Endothelial cell of umbilical vein (primary cell): ENCODE results near the gene STBD1.

Source experiments
- EZH2 ChIP-seq: IDR thresholded peaks from 2 replicates; pipeline ENCODE4 v1.6.1; 2012; ENCODE audit warnings: borderline replicate concordance, low read depth, mild to moderate bottlenecking, moderate library complexity, low read length, inconsistent platforms; ENCODE audit not compliant: severe bottlenecking
- POLR2AphosphoS5 ChIP-seq: IDR thresholded peaks from 2 replicates; pipeline ENCODE4 v1.6.1; 2012; ENCODE audit warnings: low read depth, mild to moderate bottlenecking, control low read depth, low read length, moderate library complexity; ENCODE audit not compliant: insufficient read depth
- TF ChIP-seq, protein P1 (sequence below), 2 donors: IDR thresholded peaks; 1 replicate in 1 of 2; 2 replicates in 1 of 2; pipeline ENCODE4 v1.5.1; 2011; ENCODE audit warnings: low read length in 2 of 2, mild to moderate bottlenecking in 2 of 2, moderate library complexity in 2 of 2, control low read depth in 1 of 2, inconsistent platforms in 1 of 2, low read depth in 1 of 2; ENCODE audit not compliant: insufficient read depth in 1 of 2; ENCODE audit errors: extremely low read depth in 1 of 2

DNA sequence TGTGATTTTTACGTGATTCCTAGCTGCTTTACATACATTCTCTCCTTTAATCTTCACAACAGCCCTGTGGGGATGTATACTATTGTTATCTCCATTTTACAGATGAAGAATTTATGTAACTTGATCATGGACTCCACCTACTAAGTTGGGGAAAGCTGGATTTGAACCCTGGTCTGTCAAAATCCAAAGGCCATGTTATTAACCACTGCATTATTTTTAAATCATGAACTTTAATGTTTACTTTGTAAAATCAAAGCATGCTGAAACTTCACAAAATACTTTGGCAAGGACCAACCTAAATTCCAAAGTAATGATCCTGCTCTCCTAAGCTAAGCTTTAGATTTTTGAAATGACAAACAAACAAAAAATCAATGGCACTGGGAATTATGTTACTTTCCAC, 28.9 kb upstream of the STBD1 start:
- TF ChIP-seq POLR2AphosphoS5, result no peak
- TF ChIP-seq, protein P1, sequence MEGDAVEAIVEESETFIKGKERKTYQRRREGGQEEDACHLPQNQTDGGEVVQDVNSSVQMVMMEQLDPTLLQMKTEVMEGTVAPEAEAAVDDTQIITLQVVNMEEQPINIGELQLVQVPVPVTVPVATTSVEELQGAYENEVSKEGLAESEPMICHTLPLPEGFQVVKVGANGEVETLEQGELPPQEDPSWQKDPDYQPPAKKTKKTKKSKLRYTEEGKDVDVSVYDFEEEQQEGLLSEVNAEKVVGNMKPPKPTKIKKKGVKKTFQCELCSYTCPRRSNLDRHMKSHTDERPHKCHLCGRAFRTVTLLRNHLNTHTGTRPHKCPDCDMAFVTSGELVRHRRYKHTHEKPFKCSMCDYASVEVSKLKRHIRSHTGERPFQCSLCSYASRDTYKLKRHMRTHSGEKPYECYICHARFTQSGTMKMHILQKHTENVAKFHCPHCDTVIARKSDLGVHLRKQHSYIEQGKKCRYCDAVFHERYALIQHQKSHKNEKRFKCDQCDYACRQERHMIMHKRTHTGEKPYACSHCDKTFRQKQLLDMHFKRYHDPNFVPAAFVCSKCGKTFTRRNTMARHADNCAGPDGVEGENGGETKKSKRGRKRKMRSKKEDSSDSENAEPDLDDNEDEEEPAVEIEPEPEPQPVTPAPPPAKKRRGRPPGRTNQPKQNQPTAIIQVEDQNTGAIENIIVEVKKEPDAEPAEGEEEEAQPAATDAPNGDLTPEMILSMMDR (IDR thresholded peaks at IDR 0.05; ENCODE audit: extremely low read depth in 1 of 2, insufficient read depth in 1 of 2, low read depth in 1 of 2, low read length in 2 of 2), result no peak
- no peak for TF ChIP-seq EZH2
